IMR-90 (cell line): Measurements from ENCODE around the gene GLIPR1L2. TPM values are rescaled to one million over a fixed set of nuclear protein-coding genes. Genes with fewer than 3 reads are reported as not detected.

Experiments used
- ATAC-seq: fragments of 200-7000 bp; cut with Tn5 transposase; 2 replicates; pipeline ENCODE4 v1.9.1; 2020; ENCODE audit warnings: low read depth, mild to moderate bottlenecking, moderate library complexity
- BruUV-seq: library from RNA; stranded (reverse); fragments of 400-500 nt; replicated peaks from 2 replicates; lab custom pipeline; 2021; lab: Mats Ljungman, UMichigan
- CTCF ChIA-PET: fragments of 300-600 bp; formaldehyde crosslinking; extraction: SDS; loops from one replicate; lab custom pipeline; 2021; ENCODE audit warnings: antibody characterized with exemption; lab: Yijun Ruan, JAX
- POLR2A ChIA-PET: fragments of 300-600 bp; sonication (Branson Sonifier 250); formaldehyde crosslinking; loops from one replicate; lab custom pipeline; 2022; ENCODE audit warnings: antibody characterized with exemption; ENCODE audit not compliant: unreplicated experiment; lab: Charles Lee
- DNase-seq: peaks from one replicate; pipeline ENCODE4 v3.0.0; 2013
- H2AFZ ChIP-seq: replicated peaks from 2 replicates; pipeline ENCODE3; 2013; ENCODE audit warnings: low read length, mild to moderate bottlenecking; ENCODE audit not compliant: poor library complexity
- H2AK5ac ChIP-seq: 2 replicates; pipeline ENCODE4 v1.6.1; 2013; ENCODE audit warnings: low read depth, low read length, inconsistent platforms
- H2AK9ac ChIP-seq: replicated peaks from 2 replicates; pipeline ENCODE3; 2013; ENCODE audit warnings: mild to moderate bottlenecking, low read depth, low read length, moderate library complexity; ENCODE audit not compliant: poor library complexity
- H2BK120ac ChIP-seq: 2 replicates; pipeline ENCODE4 v1.6.1; 2013; ENCODE audit warnings: low read depth, low read length, inconsistent platforms
- H2BK15ac ChIP-seq: 3 replicates; pipeline ENCODE4 v1.6.1; 2013; ENCODE audit warnings: low read depth, low read length, inconsistent platforms
- H2BK20ac ChIP-seq: 2 replicates; pipeline ENCODE4 v1.6.1; 2013; ENCODE audit warnings: low read depth, mild to moderate bottlenecking, inconsistent platforms, low read length, moderate library complexity
- H2BK5ac ChIP-seq: 2 replicates; pipeline ENCODE4 v1.6.1; 2013; ENCODE audit warnings: mild to moderate bottlenecking, low read depth, low read length, inconsistent platforms; ENCODE audit not compliant: poor library complexity, severe bottlenecking
- H3K14ac ChIP-seq: replicated peaks from 2 replicates; pipeline ENCODE4 v1.6.1; 2013; ENCODE audit warnings: low read depth, low read length, inconsistent platforms
- H3K18ac ChIP-seq: 2 replicates; pipeline ENCODE4 v1.6.1; 2013; ENCODE audit warnings: low read depth, low read length, control low read depth
- H3K23ac ChIP-seq: 2 replicates; pipeline ENCODE4 v1.6.1; 2013; ENCODE audit warnings: low read depth, low read length, inconsistent platforms
- H3K27ac ChIP-seq: 2 replicates; pipeline ENCODE4 v1.5.1; 2013; ENCODE audit warnings: mild to moderate bottlenecking, control low read depth, low read length; ENCODE audit not compliant: insufficient read depth
- H3K27me3 ChIP-seq: 2 replicates; pipeline ENCODE4 v1.6.1; 2013; ENCODE audit warnings: low read length; ENCODE audit not compliant: control insufficient read depth, insufficient read depth
- H3K36me3 ChIP-seq: 2 replicates; pipeline ENCODE4 v1.6.1; 2013; ENCODE audit warnings: low read length, mixed read lengths; ENCODE audit not compliant: control insufficient read depth, insufficient read depth
- H3K4ac ChIP-seq: 2 replicates; pipeline ENCODE4 v1.6.1; 2013; ENCODE audit warnings: low read depth, low read length, inconsistent platforms
- H3K4me1 ChIP-seq: 2 replicates; pipeline ENCODE4 v1.6.1; 2013; ENCODE audit warnings: low read length, mixed read lengths; ENCODE audit not compliant: control insufficient read depth, insufficient read depth
- H3K4me2 ChIP-seq: 2 replicates; pipeline ENCODE4 v1.6.1; 2013; ENCODE audit warnings: low read depth, mild to moderate bottlenecking, control low read depth, low read length, moderate library complexity
- H3K4me3 ChIP-seq: 2 replicates; pipeline ENCODE4 v1.5.1; 2013; ENCODE audit warnings: low read depth, mild to moderate bottlenecking, control low read depth, low read length, moderate library complexity; ENCODE audit not compliant: insufficient read depth
- H3K56ac ChIP-seq: 2 replicates; pipeline ENCODE4 v1.6.1; 2013; ENCODE audit warnings: low read length, inconsistent platforms; ENCODE audit not compliant: insufficient read depth; ENCODE audit errors: extremely low read depth
- H3K79me1 ChIP-seq, 2 experiments: 2 replicates each; pipeline ENCODE4 v1.6.1; 2013; ENCODE audit warnings: low read length in 2 of 2, inconsistent platforms in 1 of 2, low read depth in 1 of 2
- H3K9ac ChIP-seq: 2 replicates; pipeline ENCODE4 v1.6.1; 2013; ENCODE audit warnings: low read depth, low read length, control low read depth
- H3K9me1 ChIP-seq: 2 replicates; pipeline ENCODE4 v1.6.1; 2013; ENCODE audit warnings: low read length, inconsistent platforms; ENCODE audit not compliant: insufficient read depth
- H3K9me3 ChIP-seq: 2 replicates; pipeline ENCODE4 v1.6.1; 2013; ENCODE audit warnings: low read length; ENCODE audit not compliant: control insufficient read depth, insufficient read depth
- H4K20me1 ChIP-seq: 2 replicates; pipeline ENCODE4 v1.6.1; 2013; ENCODE audit warnings: low read length, inconsistent platforms; ENCODE audit not compliant: insufficient read depth
- H4K5ac ChIP-seq: 2 replicates; pipeline ENCODE4 v1.6.1; 2013; ENCODE audit warnings: mild to moderate bottlenecking, low read depth, low read length, control low read depth
- H4K8ac ChIP-seq, 2 experiments: 2 replicates each; pipeline ENCODE4 v1.6.1; 2013; ENCODE audit warnings: low read depth in 2 of 2, low read length in 2 of 2, control low read depth in 1 of 2, inconsistent platforms in 1 of 2
- H4K91ac ChIP-seq: 2 replicates; pipeline ENCODE4 v1.6.1; 2013; ENCODE audit warnings: low read depth, low read length, inconsistent platforms; ENCODE audit not compliant: insufficient read depth
- BHLHE40 ChIP-seq: fragments of 150-350 bp; IDR thresholded peaks from 2 replicates; pipeline ENCODE4 v1.6.1; 2016; ENCODE audit warnings: mild to moderate bottlenecking, low read depth, low read length
- CEBPB ChIP-seq: IDR thresholded peaks from 2 replicates; pipeline ENCODE4 v1.6.1; 2012; ENCODE audit warnings: low read depth, low read length, improper control_type of control experiment
- CHD1 ChIP-seq: IDR thresholded peaks from 2 replicates; pipeline ENCODE4 v1.6.1; 2012; ENCODE audit warnings: low read depth, low read length, improper control_type of control experiment
- CTCF ChIP-seq: conservative IDR thresholded peaks from 2 replicates; pipeline ENCODE4 v1.5.1; 2012; ENCODE audit warnings: mild to moderate bottlenecking, low read depth, low read length, improper control_type of control experiment
- FOS ChIP-seq: fragments of 150-350 bp; IDR thresholded peaks from 2 replicates; pipeline ENCODE4 v1.6.1; 2016; ENCODE audit warnings: low read depth, low read length
- MAFK ChIP-seq: IDR thresholded peaks from 2 replicates; pipeline ENCODE4 v1.6.1; 2012; ENCODE audit warnings: low read depth, low read length, improper control_type of control experiment
- MAZ ChIP-seq: IDR thresholded peaks from 2 replicates; pipeline ENCODE4 v1.6.1; 2012; ENCODE audit warnings: low read depth, mild to moderate bottlenecking, low read length, improper control_type of control experiment, moderate library complexity, borderline replicate concordance
- MXI1 ChIP-seq: IDR thresholded peaks from 2 replicates; pipeline ENCODE4 v1.6.1; 2012; ENCODE audit warnings: low read depth, mild to moderate bottlenecking, low read length, moderate library complexity, borderline replicate concordance
- NFE2L2 ChIP-seq: fragments of 150-350 bp; IDR thresholded peaks from 2 replicates; pipeline ENCODE4 v1.6.1; 2016; ENCODE audit warnings: low read depth, mild to moderate bottlenecking, low read length
- POLR2A ChIP-seq: IDR thresholded peaks from 2 replicates; pipeline ENCODE4 v1.6.1; 2012; ENCODE audit warnings: mild to moderate bottlenecking, low read depth, low read length
- RCOR1 ChIP-seq: IDR thresholded peaks from 2 replicates; pipeline ENCODE4 v1.6.1; 2012; ENCODE audit warnings: mild to moderate bottlenecking, low read length, improper control_type of control experiment; ENCODE audit not compliant: insufficient replicate concordance
- RFX5 ChIP-seq: IDR thresholded peaks from 2 replicates; pipeline ENCODE4 v1.8.0; 2012; ENCODE audit warnings: low read depth, mild to moderate bottlenecking, low read length, moderate library complexity
- SMC3 ChIP-seq: fragments of 150-350 bp; IDR thresholded peaks from 2 replicates; pipeline ENCODE4 v1.6.1; 2016; ENCODE audit warnings: low read depth, mild to moderate bottlenecking, antibody characterized with exemption, low read length, moderate library complexity
- WGBS, 2 experiments: methylation state at CpG; one replicate each; pipeline versions ENCODE4 v1.1.5 to v1.1.7; 2013; ENCODE audit warnings: missing lambda C conversion rate in 2 of 2; ENCODE audit not compliant: insufficient read length in 1 of 2; ENCODE audit errors: extremely low coverage in 2 of 2; 5-methylcytosine and 5-hydroxymethylcytosine counted together
- dilution Hi-C: fragments of 300-500 bp; cut with HindIII; formaldehyde crosslinking; loops from one replicate; pipeline ENCODE4 v1.14.3; 2018; ENCODE audit warnings: low sequenced_read_pairs; ENCODE audit not compliant: unreplicated experiment
- in situ Hi-C: fragments of 300-500 bp; cut with MboI; formaldehyde crosslinking; loops from 3 replicates; pipeline ENCODE4 v1.14.3; 2019; ENCODE audit warnings: low sequenced_read_pairs, inconsistent platforms, mixed read lengths
- intact Hi-C: fragments of 100-400 bp; cut with micrococcal nuclease; formaldehyde crosslinking; loops from 2 replicates; pipeline ENCODE4 v1.10.0; 2022
- polyA plus RNA-seq, 3 experiments: library from polyadenylated mRNA; depleted of rRNA; stranded (reverse); fragments of >200 nt; gene quantifications; 2 replicates each; pipeline ENCODE4 v1.2.3, GENCODE V29; 2012; ENCODE audit warnings: low replicate concordance in 1 of 3
- total RNA-seq: library from RNA; depleted of rRNA; stranded (reverse); fragments of >200 nt; gene quantifications from 2 replicates; pipeline ENCODE4 v1.2.3, GENCODE V29; 2012
- TF ChIP-seq, protein P1 (sequence below): fragments of 150-350 bp; IDR thresholded peaks from 2 replicates; pipeline ENCODE4 v1.6.1; 2017; ENCODE audit warnings: mild to moderate bottlenecking, antibody characterized with exemption, low read length, low read depth
- TF ChIP-seq, protein P2 (sequence below): fragments of 150-350 bp; IDR thresholded peaks from 2 replicates; pipeline ENCODE4 v1.6.1; 2016; ENCODE audit warnings: low read depth, mild to moderate bottlenecking, low read length, moderate library complexity, borderline replicate concordance

Gene GLIPR1L2
- total and polyA plus RNA-seq, 2 of the 4 experiments (the other 2 are of a cell fraction): 0.07 TPM; not detected in 1

DNA sequence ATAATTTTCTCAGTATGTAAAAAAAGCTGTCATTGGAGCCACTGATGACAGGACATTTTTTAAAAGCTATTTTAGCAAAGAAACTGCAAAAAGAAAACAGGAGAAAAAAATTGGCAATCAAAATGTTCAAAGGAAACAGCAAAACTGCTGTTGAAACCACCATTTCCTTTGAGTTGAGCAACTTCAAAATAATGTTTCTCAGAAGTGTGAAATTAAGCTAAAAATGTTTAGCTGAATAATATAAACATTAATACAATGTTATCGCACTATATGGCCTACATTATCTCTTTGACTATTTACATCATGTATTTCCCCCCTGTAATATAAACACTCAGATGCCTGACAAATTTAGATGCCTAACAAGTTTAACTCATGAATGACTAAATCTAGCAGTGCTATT, 66.3 kb downstream of the GLIPR1L2 start:
- Histone ChIP-seq H3K27me3 (no peaks in the 10 kb centered on the region), H3K27ac (no peak overlapping the region), H3K56ac (no peak overlapping the region), H4K8ac (no peak overlapping the region), H2BK20ac (no peak overlapping the region), H3K4ac (no peak overlapping the region), H3K4me1 (no peaks in the 10 kb centered on the region), H3K23ac (no peak overlapping the region), H4K91ac (no peak overlapping the region), H2AK9ac (no peak overlapping the region), H2BK5ac (no peak overlapping the region), H2BK120ac (no peak overlapping the region), H3K9me3 (peaks cover 4% of the 10 kb centered on the region; the same call in 1 of the 2 replicates), H4K20me1 (no peaks in the 10 kb centered on the region), H3K14ac (no peak overlapping the region), H2AK5ac (no peak overlapping the region), H3K4me2 (no peak overlapping the region), H3K9ac (no peak overlapping the region), H3K9me1 (no peaks in the 10 kb centered on the region; the same call in 1 of the 2 replicates), H2BK15ac (no peak overlapping the region), H2AFZ (no peak overlapping the region), H3K36me3 (no peaks in the 10 kb centered on the region), H3K79me1 (no peaks in the 10 kb centered on the region), H4K5ac (no peak overlapping the region), H3K18ac (no peak overlapping the region), H3K4me3 (no peak overlapping the region)
- TF ChIP-seq NFE2L2 (no peak), CEBPB (no peak), MAZ (no peak), BHLHE40 (no peak), FOS (no peak), CHD1 (no peak), RCOR1 (no peak), POLR2A (no peak), MAFK (no peak), MXI1 (no peak), RFX5 (no peak), CTCF (no peak), SMC3 (no peak)
- TF ChIP-seq, protein P1, sequence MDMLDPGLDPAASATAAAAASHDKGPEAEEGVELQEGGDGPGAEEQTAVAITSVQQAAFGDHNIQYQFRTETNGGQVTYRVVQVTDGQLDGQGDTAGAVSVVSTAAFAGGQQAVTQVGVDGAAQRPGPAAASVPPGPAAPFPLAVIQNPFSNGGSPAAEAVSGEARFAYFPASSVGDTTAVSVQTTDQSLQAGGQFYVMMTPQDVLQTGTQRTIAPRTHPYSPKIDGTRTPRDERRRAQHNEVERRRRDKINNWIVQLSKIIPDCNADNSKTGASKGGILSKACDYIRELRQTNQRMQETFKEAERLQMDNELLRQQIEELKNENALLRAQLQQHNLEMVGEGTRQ: no peak
- TF ChIP-seq, protein P2, sequence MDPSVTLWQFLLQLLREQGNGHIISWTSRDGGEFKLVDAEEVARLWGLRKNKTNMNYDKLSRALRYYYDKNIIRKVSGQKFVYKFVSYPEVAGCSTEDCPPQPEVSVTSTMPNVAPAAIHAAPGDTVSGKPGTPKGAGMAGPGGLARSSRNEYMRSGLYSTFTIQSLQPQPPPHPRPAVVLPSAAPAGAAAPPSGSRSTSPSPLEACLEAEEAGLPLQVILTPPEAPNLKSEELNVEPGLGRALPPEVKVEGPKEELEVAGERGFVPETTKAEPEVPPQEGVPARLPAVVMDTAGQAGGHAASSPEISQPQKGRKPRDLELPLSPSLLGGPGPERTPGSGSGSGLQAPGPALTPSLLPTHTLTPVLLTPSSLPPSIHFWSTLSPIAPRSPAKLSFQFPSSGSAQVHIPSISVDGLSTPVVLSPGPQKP: no peak
- dilution Hi-C loops: no loop called here
- ATAC-seq: no peak
- WGBS, 2 experiments: no CpG with 5 or more reads among the region's 1 CpG
- intact Hi-C loops: no loop called here
- in situ Hi-C loops: no loop called here
- no TSS peak for BruUV-seq
- ChIA-PET POLR2A (no interaction called here), CTCF (no interaction called here)
- no peak for DNase-seq
